ENCODE data around the gene DHX8.
"Not testable (repeated sequence)": the region's sequence is repeated elsewhere in the genome, so short reads cannot be mapped to it uniquely, and the experiment has no call there.

Gene DHX8
- total RNA-seq = 100.0 to 141 (median 104) reads per million in 3 experiments

DNA sequence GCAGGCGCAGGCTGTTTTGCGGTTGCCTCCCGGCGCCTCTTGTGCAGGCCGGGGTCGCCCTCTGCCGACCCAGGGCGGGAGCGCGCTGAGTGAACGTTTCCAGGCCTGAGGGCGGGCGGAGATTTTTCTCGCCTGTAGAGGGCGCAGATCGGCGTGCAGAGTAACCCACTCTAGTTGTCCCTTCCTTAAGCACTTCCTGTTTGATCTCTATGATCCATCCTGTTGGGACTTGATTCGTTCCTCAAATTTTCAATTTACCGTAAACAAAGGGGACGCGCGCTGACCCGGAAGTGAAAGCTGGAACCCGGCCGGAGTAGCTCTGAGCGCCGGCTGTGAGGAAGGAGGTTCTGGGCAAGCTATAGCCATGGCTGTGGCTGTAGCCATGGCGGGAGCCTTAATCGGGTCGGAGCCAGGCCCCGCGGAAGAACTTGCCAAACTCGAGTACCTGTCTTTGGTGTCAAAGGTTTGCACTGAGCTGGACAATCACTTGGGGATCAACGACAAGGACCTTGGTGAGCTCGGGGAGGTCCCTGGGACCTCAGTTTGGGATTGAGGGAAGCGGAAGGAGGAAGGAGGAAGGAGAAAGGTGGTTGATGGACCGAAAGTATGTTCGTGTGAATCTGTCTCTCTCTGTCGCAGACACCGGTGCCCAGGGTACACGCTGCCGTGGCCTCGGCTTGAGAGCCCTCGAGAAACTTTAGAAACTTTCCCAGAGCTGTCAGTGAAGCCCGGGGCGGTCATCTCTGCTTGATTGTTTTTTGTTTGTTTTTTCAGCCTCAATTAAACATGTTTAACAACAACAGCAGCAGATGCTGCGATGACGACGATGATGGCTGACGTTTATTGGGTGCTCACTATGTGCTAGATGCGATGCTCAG is at the start of gene DHX8:
Gene DHX8, plus strand, starts transcription at position 302 of the 878 bp plus-strand sequence. Its CDS starts 63 bp downstream, at position 365.
- peak; percentile 99 for DNase-seq

DNA sequence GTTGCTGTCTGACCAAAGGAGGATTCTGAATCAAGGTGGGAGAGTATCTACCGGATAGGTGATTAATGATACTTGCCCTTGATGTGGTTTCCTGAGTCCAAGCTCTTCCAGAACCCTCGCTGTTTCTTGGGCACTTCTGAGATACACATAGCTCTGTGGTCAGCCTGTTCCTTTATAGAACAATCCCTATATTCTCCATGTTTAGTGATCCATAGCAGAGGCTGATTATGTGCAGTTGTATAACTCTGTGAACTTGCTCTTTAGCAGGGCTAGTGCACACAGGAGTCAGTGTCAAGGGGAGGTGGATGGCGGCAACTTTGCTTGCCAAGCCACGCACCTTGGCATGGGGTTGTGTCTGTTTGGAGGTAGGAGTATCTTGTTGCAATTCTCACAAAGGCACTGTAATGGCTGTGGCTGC is 48.9 kb upstream of the DHX8 start:
- no peak for DNase-seq

DNA sequence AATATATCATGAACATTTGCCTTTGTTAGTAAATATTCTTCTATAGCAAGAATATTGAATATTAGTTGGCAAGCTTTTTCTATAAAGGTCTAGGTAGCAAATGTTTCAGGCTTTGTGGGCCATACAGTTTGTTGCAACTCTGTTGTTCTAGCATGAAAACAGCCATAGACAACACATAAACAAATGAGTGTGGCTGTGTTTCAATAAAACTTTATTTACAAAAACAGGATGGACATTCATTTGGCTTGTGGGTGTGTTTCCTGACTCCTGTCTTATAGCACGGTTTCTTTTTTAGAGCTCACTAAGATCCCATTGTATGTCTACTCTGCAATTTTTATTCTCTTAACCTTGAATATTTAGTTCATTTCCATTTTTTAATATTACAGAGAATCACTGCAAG is 46.0 kb upstream of the DHX8 start:
- no peak for DNase-seq

DNA sequence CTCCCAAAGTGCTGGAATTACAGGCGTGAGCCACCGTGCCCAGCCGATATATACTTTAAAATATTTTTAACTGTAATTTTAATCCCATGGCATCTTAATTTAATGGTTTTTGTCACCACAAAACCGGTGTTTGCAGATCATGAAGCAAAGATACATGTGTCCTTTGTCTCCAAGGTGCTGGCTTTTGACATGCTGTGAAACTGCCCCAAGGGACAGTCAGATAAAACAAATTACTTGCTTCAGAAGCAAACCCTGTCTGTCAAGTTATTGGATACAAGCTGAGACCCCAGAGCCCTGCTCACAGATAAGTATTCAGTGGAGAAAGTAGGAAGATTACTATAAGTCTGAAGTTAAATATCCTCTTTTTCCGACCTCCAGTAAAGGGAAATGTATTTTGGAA is 45.1 kb upstream of the DHX8 start:
- DNase-seq = no peak

DNA sequence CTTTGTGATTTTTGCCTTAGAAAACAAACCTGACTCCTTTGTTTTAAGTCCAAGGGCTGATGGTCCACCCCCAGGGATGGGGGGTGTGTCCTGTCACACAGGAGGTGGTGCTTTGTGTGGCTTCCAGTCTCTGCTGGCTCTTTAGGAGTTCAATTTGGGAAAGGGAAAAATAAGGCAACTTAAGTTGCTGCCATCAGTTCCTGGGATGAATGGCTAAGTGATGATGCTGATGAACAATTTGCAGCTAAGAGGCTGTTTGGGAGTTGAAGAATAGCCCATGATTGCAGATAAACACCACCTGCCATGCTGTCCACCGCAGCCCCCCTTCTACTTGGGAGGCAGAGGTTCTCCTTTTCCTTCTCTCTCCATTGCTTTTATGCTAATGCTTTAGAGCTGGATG is 44.7 kb upstream of the DHX8 start:
- DNase-seq = no peak

DNA sequence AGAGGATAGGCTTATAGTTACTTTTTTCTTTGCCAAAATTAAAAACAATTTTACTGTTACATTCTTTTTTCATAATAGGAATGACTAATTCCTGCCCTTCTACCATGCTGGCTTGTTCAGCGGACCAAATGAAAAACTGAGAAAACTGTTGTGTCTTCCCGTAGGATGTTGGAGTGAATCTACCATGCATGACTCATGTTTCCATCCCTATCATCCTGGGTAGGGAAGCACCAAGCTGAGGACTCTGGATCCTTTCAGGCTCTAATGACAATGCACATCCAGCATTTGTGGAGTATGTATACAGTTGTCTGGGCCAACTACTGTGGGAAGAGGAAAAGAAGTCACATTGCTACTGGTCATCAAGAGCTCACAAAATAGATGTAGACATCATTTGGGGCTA is 41.1 kb upstream of the DHX8 start:
- no peak for DNase-seq

DNA sequence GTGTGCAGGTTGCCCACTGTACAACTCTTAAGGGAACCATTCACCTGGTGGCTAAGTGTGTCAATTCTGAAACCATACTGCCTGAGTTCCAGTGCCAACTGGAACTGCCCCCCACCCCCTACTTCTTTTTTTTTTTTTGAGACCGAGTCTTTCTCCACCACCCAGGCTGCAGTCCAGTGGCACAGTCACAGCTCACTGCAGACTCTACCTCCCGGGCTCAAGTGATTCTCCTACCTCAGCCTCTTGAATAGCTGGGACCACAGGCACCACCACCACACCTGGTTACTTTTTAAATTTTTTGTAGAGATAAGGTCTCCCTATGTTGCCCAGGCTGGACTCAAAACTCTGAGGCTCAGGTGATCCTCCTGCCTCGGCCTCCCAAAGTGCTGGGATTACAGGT is 40.4 kb upstream of the DHX8 start:
- DNase-seq = no peak

DNA sequence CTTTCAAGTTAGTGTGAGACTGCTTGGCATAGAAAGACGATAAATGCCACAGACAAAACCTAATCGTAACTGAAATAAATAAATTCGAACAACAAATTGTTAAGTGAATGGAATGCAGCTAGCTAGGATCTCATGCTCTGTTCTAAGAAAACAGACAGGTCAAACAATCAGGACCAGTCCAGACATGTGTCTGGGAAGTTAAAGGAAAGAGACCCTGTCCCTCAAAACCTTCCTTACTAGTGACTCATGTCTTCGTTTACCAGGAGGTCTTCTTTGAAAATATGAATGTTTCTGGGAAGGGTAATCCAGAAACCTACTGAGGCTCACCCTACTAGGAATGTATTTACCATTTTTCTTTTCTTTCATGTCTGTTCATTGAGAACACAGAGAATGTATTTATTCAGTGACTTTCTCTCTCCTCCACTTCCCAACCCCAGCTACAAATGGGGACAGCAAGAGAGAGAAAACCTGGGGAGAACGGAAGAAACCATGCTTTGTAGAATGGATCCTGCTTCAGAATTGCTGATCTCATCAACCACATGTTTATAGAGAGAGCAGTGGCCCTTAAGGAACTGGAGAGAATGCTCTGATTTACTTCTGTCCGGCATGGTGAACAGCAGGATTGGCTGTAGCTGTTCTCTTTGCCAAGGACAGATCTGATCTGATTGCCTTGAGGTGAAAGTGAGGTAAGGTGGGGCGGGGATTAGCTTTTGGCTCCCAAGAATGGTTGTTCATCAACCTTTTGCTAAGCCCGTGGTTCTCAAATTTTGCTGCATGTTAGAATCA is 39.4 kb upstream of the DHX8 start:
- no peak for DNase-seq

DNA sequence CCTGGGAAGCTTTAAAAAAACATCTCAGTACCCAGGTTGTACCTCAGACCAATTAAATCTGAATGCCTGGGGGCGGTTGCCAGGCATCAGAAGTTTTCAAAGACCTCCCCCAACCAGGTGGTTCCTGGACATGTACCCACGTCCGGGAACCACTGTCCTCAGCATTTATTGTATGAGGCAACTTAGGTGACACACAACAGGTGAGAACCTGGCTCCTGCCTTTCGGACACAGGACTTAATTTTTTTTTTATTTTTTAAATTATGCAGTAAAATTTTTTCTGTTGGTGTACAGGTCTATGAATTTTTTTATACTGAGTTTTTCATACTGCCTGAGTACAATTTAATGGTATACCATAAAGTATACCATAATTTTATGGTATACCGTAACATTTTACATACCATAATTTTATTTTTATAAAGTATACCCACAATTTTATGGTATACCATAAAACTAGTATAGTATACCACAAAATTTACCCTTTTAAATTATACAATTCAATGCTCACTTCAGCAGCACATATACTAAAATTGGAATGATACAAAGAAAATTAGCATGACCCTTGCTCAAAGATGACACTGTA is 38.7 kb upstream of the DHX8 start:
- DNase-seq = no peak

DNA sequence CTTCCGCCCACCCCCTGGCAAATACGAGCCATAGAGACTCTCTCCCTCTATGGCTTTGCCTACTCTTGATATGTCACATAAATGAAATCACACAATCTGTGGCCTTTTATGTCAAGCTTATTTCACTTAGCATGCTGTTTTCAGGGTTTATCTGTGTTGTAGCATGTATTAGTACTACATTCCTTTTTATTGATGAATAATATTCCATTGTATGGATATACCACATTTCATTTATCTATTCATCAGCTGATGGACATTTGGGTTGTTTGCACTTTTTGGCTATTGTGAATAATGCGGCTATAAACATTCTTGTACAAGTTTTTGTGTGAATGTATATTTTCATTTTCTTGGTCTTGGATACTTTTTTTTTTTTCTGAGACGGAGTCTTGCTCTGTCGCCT is 37.0 kb upstream of the DHX8 start:
- no peak for DNase-seq

DNA sequence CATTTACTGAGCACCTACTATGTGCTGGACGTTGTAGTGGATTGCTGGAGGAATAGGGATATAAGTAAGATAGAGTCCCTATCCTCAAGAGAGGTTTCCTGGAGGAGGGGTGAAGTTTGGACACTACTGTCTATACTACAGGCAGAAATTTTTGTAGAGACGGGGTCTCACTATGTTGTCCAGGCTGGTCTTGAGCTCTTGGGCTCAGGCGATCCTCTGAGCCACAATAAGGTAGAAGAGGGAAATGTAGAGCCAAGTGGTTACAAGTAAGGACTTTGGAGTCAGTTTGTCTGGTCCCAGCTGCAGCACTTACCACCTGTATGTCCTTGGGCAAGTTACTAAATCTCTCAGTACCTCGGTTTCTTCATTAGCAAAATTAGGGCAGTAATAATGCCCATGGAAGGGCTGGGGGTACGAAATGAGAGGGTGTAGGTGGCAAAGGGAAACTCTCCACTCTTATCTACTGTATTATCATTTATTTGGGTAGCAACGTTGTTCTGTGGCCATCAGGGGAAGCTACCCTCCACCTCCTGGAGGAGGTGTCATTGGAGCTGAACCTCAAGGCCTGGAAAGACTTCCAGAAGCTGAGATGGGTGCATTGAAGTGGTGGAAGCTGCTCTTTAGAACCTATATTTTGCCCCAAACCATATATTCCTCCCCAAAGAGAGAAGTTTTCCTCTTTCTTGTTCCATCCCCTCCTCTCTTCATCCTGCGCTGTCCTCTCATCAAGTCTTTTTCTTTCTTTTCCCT is 34.9 kb upstream of the DHX8 start:
- no peak for DNase-seq

DNA sequence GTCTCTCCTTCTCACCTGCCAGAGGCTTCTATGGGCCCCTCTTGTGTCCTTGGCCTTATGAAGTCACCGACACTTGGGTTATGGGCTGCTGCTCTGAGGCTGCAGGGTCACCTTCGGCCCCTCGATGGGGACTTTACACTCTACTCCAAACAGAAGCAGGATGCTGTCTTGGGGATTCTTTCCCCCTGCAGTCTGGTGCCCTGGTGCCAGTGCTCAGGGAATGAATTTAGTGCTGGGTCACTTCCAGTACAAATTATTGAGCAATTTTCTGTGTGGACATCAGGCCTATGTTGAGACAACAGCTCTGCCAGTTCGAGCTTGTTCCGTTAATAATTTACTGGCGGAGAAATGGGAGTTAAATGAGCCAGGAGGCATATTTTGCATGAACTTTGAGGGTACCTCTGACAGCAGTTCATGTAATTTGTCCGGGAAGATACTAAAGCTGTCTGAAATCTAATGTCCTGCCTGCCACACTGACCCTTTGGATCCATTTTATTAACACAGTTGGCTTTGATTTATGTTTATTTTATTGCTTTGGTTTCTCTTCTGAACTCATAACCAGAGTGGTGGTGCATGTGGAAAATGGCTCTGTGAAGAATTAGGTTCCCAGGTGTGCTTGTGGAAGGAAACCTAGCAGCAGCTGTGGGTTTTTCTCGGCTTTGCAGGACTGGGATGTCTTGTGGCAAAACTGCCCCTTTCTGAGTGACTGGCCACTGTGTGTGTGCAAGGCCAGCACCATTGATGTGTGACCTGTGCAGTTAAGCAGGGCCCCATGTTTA is 34.1 kb upstream of the DHX8 start:
- DNase-seq = no peak

DNA sequence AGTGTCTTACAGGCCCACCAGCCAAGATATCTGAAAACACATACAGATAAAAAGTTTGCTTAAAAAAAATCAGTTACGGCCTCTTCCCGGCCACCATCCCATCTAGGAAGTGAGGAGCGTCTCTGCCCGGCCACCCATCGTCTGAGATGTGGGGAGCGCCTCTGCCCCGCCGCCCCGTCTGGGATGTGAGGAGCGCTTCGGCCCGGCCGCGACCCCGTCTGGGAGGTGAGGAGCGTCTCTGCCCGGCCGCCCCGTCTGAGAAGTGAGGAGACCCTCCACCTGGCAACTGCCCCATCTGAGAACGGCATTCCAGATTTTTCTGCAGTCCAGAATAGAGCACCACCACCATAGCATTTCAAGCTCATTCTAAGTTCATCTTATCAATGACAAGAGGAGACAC is 33.0 kb upstream of the DHX8 start:
- not testable (repeated sequence) for DNase-seq

DNA sequence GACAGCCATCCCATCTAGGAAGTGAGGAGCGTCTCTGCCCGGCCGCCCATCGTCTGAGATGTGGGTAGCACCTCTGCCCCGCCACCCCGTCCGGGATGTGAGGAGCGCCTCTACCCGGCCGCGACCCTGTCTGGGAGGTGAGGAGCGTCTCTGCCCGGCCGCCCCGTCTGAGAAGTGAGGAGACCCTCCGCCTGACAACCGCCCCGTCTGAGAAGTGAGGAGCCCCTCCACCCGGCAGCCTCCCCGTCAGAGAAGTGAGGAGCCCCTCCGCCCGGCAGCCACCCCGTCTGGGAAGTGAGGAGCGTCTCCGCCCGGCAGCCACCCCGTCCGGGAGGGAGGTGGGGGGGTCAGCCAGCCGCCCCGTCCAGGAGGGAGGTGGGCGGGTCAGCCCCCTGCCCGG is 32.0 kb upstream of the DHX8 start:
- not testable (repeated sequence) for DNase-seq

DNA sequence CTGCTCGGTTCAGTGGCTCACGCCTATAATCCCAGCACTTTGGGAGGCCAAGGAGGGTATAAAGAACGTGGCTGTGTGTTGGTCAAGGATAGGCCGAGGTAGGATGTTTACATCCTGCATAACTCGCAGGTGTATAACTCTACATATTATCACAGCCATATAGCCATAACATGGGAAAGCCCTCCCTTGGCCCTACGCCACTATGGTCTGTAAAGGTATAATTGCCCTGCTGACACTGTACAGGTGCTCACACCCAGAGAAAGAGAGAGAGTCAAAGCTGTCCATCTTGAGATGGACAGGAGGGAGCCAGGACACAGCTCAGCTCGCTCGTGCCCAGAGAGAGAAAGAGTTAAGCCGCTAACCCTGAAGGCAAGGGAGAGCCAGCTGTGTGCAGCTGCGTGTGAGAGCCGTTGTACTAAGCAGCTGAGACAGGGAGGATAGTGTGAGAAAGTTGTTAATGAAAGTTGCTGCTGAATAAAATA is 30.4 kb upstream of the DHX8 start:
- DNase-seq = no peak

DNA sequence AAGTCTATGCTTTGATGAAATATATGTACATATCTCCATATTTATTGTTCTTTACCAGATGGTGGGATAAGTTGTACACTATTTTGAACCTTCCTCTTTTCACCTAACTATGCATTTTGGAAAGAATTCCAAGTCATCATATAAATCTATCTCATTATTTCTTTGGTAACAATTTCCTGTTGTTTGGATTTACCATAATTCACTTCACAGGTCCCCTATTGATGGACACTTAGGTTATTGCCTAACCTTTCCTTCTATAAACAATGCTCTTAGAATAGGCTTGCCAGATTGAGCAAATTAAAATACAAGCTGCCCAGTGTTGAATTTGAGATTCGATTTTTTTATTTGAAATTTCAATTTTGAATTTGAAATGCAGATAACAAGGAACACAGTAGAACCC is 28.9 kb upstream of the DHX8 start:
- DNase-seq = no peak

DNA sequence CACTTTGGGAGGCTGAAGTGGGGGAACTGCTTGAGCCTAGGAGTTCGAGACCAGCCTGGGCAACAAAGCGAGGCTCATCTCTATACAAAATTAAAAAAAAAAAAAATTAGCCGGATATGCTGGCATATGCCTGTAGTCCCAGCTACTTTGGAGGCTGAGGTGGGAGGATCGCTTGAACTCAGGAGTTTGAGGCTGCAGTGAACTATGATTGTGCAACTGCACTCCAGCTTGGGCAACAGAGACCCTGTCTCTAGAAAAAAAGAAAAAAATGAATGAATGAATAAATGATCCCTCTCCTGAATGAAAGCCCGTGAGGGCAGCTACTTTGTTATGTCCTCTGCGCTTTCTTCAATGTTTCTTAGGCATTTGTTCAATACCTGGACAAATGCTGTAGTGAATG is 27.7 kb upstream of the DHX8 start:
- no peak for DNase-seq

DNA sequence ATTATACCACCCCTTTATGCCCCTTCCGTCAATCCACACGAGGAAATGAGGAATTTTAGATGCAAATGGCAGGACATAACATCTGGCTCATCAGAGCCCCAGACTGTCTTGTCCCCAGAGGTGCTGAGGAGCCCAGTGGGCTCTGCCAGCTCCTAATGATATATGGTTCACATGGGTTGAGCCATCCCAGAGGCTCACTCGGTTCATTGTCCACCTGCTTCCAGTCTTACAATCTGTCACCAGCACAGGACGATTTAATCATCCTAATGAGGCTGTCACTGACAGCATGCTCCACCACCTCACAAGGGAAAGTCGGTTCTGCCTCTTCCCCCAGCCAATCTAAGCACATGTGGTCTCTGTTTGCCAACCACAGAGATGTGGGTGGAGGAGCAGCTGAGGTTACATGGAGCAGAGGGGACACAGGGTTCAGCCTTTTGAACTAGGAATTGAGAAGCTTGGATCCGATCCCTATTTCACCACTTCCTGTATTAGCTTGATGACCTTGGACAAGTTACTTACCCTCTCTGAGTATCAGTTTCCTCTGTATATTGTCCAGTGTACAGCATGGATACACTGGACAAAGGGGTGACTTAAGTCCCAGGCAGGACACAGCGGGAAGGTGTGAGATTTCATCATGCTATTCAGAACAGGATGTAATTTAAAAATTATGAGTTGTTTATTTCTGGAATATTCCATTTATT is 27.0 kb upstream of the DHX8 start:
- DNase-seq = no peak

DNA sequence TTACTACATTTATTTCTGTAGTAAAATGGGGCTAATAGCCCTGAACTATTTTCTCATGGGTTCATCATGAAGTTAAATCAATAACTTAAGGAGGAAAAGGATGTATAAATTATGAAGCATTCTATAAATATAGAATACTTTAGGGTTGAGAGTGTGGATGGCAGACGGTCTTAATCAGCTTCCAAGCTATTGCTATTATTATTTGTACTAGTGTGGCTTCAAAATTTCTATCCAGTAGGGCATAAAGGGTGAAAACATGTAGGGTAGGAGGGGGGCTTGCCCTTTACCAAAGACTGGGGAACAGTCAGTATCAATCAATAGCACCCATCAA is 26.4 kb upstream of the DHX8 start:
- DNase-seq = no peak

DNA sequence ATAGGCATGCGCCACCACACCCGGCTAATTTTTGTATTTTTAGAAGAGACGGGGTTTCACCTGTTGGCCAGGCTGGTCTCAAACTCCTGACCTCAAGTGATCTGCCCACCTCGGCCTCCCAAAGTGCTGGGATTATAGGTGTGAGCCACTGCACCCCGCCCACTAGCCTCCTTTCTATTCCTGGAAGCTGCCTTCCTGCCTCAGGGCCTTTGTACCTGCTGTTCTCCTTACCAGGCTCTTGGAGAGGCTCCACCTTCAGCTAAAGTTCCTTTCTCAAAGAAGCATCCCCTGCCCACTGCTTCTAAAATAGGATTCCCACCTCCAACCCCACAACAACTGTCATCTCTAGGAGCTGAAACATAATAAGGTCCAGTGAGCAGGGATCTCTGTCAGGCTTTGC is 23.9 kb upstream of the DHX8 start:
- DNase-seq = not testable (repeated sequence)

DNA sequence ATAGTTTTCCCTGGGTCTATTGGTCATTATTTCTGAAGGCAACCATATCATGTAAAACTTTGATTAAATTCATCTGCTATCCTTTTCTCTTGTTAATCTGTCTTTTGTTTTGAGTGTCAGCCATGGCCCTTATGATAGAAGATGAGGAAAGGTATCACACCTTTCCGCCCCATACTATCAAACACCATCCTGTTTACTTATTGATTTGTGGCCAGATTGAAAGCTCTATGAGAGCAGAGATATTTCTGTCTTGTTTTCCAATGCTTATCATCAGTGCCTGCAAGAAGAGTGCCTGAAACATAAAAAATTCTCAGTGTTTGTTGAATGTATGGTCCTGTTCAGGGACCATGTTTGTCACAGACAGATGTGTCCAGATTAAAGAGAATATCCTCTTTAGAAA is 22.6 kb upstream of the DHX8 start:
- no peak for DNase-seq
